Measurements from ENCODE around the gene SLC25A24.
"Not testable (repeated sequence)": the region's sequence is repeated elsewhere in the genome, so short reads cannot be mapped to it uniquely, and the experiment has no call there.

Gene SLC25A24

DNA sequence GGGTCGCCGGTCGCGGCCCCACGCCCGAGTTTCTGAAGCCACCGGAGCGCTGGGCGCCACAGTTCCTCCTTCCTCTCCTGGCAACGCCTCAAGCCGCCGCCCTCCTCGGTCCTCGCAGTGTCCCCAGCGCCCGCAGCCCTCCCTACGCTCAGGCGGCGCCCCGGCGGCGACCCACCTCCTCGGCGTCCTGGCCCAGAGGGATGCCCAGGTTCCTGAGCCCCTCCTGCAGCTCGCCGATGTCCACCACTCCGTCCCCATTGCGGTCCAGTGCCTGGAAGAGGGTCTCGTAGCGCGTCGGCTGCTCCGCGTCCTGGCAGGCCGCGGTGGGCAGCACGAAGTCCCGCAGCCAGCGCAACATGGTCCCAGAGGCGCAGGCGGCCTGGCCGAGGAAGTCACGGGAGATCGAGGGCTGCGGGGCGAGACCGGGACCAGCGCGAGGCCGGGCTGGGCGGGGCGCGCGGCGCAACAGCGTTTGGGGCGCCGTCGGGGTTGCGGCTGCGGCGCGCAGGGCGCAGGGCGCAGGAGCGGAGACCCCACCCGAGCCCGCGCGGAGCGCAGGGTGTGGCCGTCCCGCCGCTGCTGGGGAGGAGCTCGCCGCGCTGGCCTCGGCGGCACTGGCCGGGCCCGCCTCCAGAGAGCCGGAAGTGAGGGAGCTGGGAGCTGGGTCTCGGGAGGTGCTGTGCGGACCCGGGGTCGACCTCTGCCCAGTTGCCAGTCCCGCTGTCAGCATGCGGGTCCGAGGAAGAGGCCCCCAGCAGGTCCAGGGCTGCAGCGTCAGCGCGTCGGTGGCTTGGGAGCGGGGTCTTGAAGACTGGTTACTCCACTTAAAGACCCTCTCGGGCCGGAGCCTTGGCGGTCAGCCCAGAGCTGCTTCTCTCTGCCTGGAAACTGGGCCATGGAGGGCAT lies at the start of gene SLC25A24:
TSS of gene SLC25A24 (minus strand) at position 563 of the 906 bp plus-strand sequence. CDS start at position 358, 205 bp downstream.
- peak; percentile 98 for ATAC-seq

DNA sequence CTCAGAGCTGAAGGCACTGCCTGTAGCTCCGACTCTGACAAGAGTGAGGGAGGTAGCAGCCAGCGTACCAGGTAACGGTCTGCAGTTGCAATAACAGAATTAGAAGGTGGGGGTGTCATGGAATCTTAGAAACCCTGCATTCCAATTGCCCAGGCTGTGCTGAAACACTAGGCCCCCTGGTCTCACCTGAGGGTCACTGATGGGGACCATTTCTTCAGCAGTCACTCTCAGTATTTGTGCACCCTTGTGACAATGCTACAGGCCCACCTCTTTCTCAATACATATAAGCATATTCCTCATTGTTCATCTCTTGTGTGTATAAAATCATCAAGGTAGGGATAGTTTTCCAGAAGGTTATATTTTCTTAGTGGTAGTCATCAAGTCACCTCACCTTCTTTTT lies 43.8 kb upstream of the SLC25A24 start, which contains the start of gene NBPF4:
TSS of gene NBPF4 (minus strand) at position 101 of the 400 bp plus-strand sequence. CDS start 315 bp downstream, outside the sequence.
- ATAC-seq: not testable (repeated sequence)

- ATAC-seq: not testable (repeated sequence)
Observed at GRCh38 chr1:108239426-108239825, 39.3 kb upstream of the SLC25A24 start.

GRCh38 chr1:108235308-108235707 lies 35.2 kb upstream of the SLC25A24 start:
- ATAC-seq: peak; percentile 50 to 56

GRCh38 chr1:108232183-108232582 lies 32.0 kb upstream of the SLC25A24 start:
- ATAC-seq: not testable (repeated sequence)

- ATAC-seq: not testable (repeated sequence)
Observed at GRCh38 chr1:108229976-108230375, 29.8 kb upstream of the SLC25A24 start.

GRCh38 chr1:108227772-108228171 lies 27.6 kb upstream of the SLC25A24 start:
- ATAC-seq: not testable (repeated sequence)

GRCh38 chr1:108226855-108227254 lies 26.7 kb upstream of the SLC25A24 start:
- ATAC-seq: not testable (repeated sequence)

DNA sequence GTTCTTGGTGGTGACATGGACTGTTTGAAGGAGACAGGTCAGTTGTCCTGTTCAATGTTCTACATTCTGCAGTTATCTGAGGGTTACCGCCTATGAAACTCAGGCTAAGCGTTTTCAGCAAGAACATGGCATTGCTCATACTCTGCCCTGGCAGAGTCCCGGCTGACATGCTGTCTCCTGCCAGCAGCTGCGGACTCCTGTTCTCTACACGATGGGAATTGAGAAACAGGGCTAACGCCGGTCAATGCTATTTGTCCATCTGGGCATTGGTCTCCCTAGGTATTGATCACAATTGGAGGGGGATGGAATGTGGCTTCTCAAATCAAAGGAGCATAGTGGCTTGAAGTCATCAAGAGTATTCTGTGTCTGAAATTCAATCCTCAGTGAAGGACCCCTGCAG lies 23.1 kb upstream of the SLC25A24 start:
- not testable (repeated sequence) for ATAC-seq

GRCh38 chr1:108217515-108218174 lies 17.5 kb upstream of the SLC25A24 start:
- not testable (repeated sequence) for ATAC-seq

DNA sequence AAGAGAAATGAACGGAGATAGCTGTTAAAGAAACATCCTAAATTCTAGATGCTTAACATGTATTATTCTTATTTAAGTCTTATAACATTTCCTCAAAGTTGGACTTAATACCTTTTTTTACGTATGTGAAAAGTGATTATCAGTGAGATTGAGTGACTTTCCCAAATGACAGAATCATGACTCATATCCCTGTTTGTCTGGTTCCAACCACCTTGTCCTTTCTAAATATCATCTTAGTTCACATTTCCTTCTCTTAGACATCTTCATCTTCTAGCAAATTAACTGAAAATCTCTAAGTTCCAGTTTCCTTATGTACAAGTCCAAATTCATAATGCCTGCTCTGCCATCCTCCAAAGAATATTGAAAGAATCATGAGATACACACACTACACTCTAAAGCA lies 16.9 kb upstream of the SLC25A24 start:
- ATAC-seq: not testable (repeated sequence)

GRCh38 chr1:108216028-108216890 lies 16.1 kb upstream of the SLC25A24 start:
- ATAC-seq: not testable (repeated sequence)

- not testable (repeated sequence) for ATAC-seq
Observed at GRCh38 chr1:108214641-108215465, 14.7 kb upstream of the SLC25A24 start.

DNA sequence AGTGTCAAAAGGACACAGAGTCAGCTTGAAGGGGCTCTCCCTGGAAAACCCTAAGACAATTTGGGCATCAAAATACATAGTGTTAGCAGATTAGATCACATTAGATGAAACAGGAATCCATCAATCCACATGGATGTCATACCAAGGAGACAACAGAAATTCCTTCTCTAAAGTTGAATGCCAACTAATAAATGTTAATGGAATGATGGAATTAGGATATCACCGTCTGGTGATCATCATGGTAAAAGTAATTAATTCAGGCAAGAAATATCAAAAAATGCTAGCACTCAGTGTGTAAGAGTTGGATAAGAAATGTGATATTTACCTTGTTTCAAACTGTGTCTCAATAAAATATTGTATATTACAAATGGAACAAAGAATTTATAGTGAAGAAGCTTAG lies 10.9 kb upstream of the SLC25A24 start:
- ATAC-seq: no peak

DNA sequence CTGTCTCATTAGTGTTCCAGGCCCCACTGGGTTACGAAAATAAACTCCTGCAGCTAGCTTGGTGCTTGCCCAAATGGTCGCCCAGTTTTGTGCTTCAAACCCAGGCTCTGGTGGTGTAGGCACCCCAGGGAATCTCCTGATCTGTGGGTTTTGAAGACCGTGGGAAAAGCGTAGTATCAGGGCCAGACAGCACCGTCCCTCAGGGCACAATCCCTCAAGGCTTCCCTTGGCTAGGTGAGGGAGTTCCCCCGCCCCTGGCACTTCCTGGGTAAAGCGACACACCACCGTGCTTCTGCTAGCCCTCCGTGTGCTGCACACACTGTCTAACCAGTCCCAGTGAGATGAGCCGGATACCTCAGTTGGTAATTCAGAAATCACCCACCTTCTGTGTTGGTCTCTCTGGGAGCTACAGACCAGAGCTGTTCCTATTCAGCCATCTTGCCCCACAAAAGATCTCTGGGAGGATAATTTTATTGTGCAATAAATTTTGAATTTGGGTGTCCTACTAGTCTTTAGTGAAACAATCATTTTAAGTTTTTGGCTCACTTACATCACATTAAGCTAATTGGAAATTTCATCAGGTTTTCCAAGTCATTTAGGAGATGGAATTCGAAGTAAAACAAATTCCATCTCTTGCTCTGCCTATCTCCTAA lies 9.4 kb upstream of the SLC25A24 start:
- peak in 1 of 2 donors; percentile 36 for ATAC-seq

DNA sequence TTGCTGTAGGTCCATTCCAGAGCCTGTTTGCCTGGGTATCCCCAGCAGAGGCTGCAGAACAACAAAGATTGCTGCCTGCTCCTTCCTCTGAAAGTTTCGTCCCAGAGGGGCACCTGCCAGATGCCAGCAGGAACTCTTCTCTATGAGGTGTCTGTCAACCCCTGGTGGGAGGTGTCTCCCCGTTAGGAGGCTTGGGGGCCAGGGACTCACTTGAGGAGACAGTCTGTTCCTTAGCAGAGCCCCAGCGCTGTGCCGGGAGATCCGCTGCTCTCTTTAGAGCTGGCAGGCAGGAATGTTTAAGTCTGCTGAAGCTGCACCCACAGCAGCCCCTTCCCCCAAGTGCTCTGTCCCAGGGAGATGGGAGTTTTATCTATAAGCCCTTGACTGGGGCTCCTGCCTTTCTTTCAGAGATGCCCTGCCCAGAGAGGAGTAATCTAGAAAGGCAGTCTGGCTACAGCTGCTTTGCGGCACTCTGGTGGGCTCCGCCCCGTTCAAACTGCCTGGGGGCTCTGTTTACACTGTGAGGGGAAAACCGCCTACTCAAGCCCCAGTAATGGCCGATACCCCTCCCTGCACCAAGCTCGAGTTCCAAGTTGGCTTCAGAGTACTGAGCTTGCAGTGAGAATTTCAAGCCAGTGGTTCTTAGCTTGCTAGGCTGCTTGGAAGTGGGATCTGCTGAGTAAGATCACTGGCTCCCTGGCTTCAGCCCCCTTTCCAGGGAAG lies 8.7 kb upstream of the SLC25A24 start:
- ATAC-seq: no peak

GRCh38 chr1:108203582-108203981 lies 3.4 kb upstream of the SLC25A24 start:
- not testable (repeated sequence) for ATAC-seq

- ATAC-seq: no peak
Observed at GRCh38 chr1:108201687-108202086, 1.5 kb upstream of the SLC25A24 start.

DNA sequence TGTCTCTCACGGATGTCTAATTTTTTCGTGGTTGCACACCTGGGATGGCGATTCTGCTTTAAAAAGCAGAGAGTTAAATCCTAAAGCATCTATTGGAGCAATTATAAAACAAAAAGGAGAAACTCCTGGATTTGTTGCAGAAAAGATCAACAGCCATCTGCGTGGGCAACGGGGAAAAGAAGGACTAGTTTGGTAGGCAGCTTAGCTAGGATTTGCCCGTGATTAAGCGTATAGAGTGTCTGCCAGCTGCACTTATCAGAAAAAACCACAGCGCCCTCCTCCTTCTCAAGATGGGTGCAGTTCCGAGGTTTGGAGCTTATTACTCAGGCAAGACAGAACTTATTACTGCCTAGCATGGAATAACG lies 526 bp upstream of the SLC25A24 start:
- ATAC-seq: peak; percentile 50 to 61

- no peak for ATAC-seq
Observed at GRCh38 chr1:108199201-108199691, 897 bp downstream of the SLC25A24 start.
